Measurements from ENCODE around the gene FKRP.
"Not testable (repeated sequence)": the region's sequence is repeated elsewhere in the genome, so short reads cannot be mapped to it uniquely, and the experiment has no call there.

The FKRP gene

DNA sequence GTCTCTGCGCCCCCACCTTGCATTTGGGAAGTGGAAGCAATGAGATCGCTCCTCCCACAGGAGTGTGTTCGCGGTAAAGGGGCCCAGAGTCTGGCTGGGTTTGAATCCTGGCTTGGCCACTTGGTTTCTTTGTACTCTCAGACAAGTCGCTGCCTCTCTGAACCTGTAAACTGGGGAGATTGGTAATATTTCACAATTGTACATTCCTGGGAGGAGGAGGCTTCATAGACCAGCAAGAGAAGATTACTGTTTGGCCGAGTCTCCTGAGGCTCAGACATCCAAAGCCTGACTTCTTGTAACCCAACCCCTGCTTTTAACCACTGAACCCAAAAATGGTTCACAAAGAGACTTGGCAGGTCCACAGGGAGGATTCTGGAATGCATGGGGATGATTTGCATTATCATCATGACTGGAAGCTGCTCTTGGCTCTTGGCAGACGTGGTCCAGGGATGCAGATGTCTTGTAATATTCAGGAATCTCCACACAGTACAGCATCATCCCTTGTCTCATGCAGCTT lies 14.0 kb downstream of the FKRP start:
- DNase-seq (ENCODE audit: low read depth), result no peak

- no peak for DNase-seq (ENCODE audit: low read depth)
Observed at GRCh38 chr19:46760363-46760762, 14.5 kb downstream of the FKRP start.

DNA sequence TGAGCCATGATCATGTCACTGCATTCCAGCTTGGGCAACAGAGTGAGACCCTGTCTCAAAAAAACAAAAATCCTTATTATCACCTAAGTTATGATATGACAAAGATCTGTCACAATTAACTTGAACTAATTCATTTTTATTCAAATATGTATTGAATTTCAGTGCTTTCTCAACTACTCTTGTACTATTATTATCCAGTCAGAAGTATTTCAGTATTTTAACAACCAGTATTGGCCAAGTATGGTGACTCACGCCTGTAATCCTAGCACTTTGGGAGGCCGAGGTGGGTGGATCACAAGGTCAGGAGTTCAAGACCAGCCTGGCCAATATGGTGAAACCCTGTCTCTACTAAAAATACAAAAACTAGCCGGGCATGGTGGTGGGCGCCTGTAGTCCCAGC lies 15.0 kb downstream of the FKRP start:
- DNase-seq (ENCODE audit: low read depth), result not testable (repeated sequence)

DNA sequence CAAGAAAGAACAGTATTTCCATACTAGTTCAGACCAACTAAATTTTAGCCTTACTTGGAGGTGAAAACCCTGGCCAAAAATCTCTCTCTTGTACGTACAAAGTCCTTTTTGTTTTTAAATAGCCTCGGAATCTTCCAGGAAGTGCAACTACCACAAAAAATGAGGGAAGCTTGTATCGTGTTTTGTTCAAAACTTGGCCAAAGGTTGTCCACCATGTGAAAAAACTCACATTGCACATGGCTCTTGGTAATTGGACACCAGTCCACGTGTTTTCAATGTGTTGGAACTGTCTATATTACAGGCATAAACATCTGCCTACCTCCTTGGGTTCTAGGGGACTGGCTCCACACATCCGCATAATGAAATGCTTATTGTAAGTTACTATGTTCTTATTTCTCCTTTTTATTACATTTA lies 15.6 kb downstream of the FKRP start:
- DNase-seq (ENCODE audit: low read depth), result no peak

GRCh38 chr19:46762245-46762890 lies 16.5 kb downstream of the FKRP start:
- DNase-seq (ENCODE audit: low read depth), result no peak

DNA sequence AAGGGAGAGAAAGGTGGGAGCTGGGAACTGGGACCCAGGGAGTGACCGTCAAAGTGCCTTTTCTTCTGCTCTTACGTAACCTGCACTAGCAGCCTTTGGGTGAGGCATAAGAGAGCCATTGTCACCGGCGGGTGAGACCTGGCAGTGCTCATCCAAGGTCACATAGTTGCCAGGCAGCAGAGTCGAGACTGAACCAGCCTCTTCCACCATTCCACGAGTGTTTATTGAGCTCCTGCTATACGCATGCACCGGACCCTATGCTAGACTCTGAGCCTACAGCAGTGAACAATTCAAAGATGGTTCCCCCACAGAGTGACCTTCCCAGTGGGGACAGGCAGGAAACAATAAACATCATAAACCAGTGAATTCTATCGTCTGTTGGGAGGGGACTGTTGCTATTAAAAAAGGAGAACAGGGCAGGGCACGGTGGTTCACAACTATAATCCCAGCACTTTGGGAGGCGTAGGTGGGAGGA lies 19.0 kb downstream of the FKRP start:
- no peak for DNase-seq (ENCODE audit: low read depth)

GRCh38 chr19:46766569-46767317 lies 20.9 kb downstream of the FKRP start:
- DNase-seq (ENCODE audit: low read depth), result peak; percentile 47

- not testable (repeated sequence) for DNase-seq (ENCODE audit: low read depth)
Observed at GRCh38 chr19:46768746-46769145, 22.9 kb downstream of the FKRP start.

- DNase-seq (ENCODE audit: low read depth), result no peak
Observed at GRCh38 chr19:46772170-46773017, 26.5 kb downstream of the FKRP start.

DNA sequence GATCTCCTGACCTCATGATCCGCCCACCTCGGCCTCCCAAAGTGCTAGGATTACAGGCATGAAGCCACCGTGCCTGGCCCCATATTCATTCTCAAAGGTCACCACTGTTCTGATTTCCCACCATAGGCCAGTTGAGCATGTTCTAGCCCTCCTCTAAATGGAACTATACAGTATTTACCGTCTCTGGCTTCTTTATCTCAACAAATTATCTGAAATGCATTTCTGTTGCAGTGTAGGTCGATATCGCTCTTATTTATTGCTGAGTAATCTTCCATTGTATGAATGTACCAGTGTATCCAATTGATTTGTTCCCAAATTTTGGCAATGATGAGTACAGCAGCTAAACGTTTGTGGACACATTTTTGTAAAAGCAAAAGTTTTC lies 27.2 kb downstream of the FKRP start:
- no peak for DNase-seq (ENCODE audit: low read depth)

DNA sequence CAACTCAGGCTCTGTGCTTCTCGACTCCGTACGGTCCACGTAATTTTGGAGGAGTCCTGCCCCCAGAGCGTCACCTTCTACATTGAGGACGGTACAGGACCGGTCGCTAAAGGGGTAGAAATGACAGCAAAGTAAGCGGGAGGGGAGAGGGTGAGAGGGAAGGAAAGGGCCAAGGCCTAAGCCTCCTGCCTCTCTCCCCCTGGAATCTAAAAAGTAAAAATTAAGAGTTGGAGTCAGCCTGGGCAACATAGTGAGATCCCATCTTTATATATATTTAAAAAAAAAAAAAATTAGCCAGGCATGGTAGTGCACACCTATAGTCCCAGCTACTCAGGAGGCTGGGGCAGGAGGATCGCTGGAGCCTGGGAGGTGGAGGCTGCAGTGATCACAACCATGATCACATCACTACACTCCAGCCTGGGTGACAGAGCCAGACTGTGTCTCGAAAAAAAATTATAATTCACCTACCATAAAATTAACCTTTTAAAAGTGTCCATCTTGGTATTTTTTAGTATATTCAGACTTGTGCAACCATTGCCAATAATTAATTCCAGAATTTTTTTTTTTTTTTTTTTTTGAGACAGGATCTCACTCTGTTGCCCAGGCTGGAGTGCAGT lies 29.9 kb downstream of the FKRP start:
- no peak for DNase-seq (ENCODE audit: low read depth)

DNA sequence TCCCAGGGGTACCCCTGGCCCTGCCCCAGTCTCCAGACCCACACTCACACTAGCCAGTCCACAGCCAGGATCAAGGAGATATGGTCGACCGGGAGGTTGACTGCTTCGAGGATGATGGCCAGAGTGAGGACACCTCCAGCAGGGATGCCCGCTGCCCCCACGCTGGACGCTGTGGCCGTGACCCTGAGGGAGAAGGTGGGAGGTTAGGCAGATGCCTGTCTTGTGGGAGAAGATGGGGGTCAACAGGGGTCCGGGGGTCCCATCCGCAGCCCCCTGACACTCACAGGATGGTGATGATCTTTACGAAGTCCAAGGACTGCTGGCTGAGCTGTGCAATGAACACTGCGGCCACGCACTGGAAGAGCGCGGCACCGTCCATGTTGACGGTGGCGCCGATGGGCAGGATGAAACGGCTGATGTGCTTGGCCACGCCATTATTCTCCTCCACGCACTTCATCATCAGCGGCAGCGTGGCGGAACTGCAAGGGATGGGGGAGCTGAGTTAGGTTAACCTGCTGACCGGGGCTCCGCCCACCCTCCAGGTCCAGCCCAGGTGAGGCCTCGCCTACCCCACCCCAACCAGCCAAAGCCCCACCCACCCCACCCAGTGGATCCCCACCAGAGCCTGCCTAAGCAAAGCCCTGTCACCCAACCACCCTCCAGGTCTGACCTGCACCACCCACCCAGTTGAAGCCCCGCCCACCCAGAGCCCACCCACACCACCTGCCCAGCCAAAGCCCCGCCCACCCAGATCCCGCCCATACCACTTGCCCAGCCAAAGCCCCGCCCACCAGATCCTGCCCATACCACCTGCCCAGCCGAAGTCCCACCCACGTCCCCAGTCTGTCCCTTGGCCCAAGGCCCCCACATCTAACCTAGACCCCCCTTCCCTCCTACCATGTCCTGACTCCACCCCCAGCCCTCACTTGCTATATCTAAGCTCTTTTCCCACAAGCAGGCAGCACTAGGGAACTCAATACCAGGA lies 31.4 kb downstream of the FKRP start:
- DNase-seq (ENCODE audit: low read depth), result no peak

GRCh38 chr19:46777956-46778645 lies 32.2 kb downstream of the FKRP start:
- DNase-seq (ENCODE audit: low read depth), result not testable (repeated sequence)

DNA sequence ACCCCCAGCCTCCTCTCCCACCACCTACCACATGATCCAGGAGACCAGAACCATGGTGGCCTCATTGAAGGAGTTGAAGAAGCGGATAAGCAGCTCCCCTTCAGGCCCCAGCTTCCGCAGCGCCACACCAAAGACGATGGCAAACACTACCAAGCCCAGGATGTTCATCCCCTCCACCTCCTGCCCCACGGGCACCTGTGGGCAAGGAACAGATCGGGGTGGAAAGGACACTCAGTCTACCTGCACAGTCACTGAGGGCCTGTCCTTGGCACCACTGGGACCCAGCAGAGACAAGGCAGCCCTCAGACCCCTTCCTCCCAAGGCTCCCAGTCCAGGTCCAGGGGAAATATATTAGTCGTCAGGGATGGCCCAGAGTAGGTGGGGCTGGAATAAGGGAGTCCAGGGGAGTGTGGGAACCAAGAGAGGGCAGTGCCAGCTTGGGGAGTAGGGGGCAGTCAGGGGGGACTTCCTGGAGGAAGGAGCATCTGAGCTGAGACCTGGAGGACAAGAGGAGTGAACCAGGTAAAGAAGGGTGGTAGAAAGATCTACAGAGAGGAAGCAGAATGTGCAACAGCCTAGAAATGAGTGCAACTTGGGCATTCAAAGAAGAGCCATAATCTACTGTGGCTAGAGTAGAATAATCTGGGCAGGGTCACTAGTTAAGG lies 36.6 kb downstream of the FKRP start:
- DNase-seq (ENCODE audit: low read depth), result no peak

GRCh38 chr19:46783670-46784069 lies 37.8 kb downstream of the FKRP start:
- DNase-seq (ENCODE audit: low read depth), result no peak

DNA sequence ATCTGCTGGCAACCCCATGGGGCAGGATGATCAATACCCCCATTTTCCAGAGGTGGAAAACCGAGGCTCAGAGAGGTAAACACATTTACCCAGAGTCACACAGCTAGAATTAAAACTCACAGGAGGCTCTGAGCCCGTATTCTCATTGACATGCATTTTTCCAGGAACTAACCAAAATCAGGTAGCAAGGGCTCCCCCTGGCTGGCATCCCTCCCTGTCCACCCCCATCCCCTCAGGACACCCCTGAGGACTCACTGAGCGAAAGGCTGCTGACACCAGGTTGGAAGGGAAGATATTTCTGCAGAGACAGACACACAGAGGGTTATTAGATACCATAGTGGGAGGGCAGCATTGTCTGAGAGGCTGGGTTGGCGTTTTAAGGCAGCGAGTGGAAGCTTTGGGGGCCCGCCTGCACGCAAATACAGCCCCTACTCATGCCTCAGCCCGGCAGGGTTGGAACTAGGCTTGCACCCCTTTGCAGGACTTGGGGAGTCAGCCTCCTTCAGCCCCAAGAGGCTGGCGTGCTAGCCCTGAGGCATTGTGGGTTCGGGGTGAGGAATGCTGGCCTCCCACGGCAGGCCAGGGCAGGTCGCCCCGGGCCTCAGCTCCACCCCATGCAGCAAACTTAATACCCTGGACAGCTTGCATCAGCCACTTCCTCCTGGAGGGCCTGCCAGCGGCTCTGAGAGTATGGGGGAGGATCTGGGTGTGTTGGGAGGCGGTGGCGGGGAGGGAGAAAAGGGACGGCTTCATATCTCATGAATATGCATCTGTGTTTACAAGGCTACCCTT lies 38.6 kb downstream of the FKRP start:
- DNase-seq (ENCODE audit: low read depth), result peak; percentile 71

DNA sequence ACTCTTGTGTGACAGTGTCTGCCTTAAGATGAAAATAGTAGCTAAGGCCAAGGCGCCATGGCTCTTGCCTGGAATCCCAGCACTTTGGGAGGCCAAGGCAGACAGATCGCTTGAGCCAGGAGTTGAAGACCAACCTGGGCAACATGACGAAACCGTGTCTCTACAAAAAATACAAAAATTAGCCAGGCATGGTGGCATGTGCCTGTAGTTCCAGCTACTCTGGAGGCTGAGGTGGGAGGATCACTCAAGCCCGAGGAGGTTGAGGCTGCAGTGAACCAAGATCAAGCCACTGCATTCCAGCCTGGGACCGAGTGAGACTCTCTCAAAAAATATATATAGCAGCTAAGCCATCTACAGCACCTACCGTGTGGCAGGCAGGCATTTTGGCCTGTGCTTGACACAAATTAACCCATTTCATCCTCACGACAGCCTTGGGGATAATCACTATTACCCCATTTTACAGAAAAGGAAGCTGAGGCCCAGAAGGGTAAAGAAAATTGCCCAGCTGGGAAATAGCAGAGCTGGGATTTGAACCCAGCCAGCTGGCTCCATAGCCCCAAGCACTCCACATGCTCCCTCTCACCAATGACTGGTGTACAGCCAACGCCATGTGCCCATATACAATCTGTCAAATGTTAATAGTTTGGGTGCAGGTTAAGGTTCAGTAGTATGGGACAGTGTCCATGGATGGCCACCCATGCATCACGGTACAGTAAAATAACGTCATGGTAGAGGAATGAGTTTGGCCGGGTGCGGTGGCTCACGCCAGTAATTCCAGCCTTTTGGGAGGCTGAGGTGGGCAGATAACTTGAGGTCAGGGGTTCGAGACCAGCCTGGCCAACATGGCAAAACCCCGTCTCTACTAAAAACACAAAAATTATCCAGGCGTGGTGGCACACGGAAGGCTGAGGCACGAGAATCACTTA lies 39.5 kb downstream of the FKRP start:
- DNase-seq (ENCODE audit: low read depth), result no peak

DNA sequence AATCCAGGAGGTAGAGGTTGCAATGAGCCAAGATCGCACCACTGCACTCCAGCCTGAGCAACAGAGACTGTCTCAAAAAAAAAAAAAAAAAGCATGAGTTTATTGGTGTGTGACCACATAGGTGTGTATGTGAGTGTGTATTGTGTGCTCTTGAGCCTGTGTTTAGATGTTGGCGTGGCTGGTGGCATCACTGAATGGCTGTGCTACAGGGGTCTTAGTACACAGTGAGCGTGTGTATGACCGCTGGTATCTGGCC lies 40.1 kb downstream of the FKRP start:
- no peak for DNase-seq (ENCODE audit: low read depth)
